ENCODE data around the gene RSPH9. TPM values are rescaled to one million over a fixed set of nuclear protein-coding genes. Genes with fewer than 3 reads are reported as not detected.

RSPH9 gene
- total RNA-seq, 1 donor from 2014 or later, result 0.20 TPM

- intact Hi-C loops (cut with DNase I), result no loop called here
- Histone ChIP-seq H3K36me3 (no peaks in the 10 kb centered on the region), H3K9me3 (no peaks in the 10 kb centered on the region), H3K4me1 (peaks cover 63% of the 10 kb centered on the region), H3K4me3 (no peak overlapping the region), H3K27me3 (no peaks in the 10 kb centered on the region), H3K27ac (peak overlapping the region; percentile 75)
- DNase-seq (no peak), ATAC-seq (no peak)
- TF ChIP-seq CTCF (IDR thresholded peaks at IDR 0.05), result no peak
Observed at GRCh38 chr6:43703512-43704429, 58.9 kb downstream of the RSPH9 start.

GRCh38 chr6:43705996-43706395, 61.2 kb downstream of the RSPH9 start:
- intact Hi-C loops (cut with DNase I), result no loop called here
- ATAC-seq (peak; percentile 2), DNase-seq (no peak)
- Histone ChIP-seq H3K27ac (peak overlapping the region; percentile 12), H3K36me3 (no peaks in the 10 kb centered on the region), H3K9me3 (no peaks in the 10 kb centered on the region), H3K4me1 (peaks cover 59% of the 10 kb centered on the region), H3K27me3 (no peaks in the 10 kb centered on the region), H3K4me3 (no peak overlapping the region)
- TF ChIP-seq CTCF (IDR thresholded peaks at IDR 0.05), result no peak

GRCh38 chr6:43706788-43707187, 62.0 kb downstream of the RSPH9 start:
- Histone ChIP-seq H3K4me1 (peaks cover 55% of the 10 kb centered on the region), H3K27ac (peak overlapping the region; percentile 12)
- intact Hi-C loops (cut with DNase I), result no loop called here

GRCh38 chr6:43707269-43707668, 62.4 kb downstream of the RSPH9 start:
- intact Hi-C loops (cut with DNase I), result no loop called here

More at GRCh38 chr6:43706788-43707187, 62.0 kb downstream of the RSPH9 start:
- H3K9me3 ChIP-seq, result no peaks in the 10 kb centered on the region
- ATAC-seq (no peak), DNase-seq (no peak)
- no peaks in the 10 kb centered on the region for H3K36me3 ChIP-seq
- no peak for TF ChIP-seq CTCF (IDR thresholded peaks at IDR 0.05)
- no peak overlapping the region for H3K4me3 ChIP-seq
- H3K27me3 ChIP-seq, result no peaks in the 10 kb centered on the region

GRCh38 chr6:43707767-43708166, 62.9 kb downstream of the RSPH9 start:
- ATAC-seq, result no peak

More at GRCh38 chr6:43707269-43707668, 62.4 kb downstream of the RSPH9 start:
- no peak for TF ChIP-seq CTCF (IDR thresholded peaks at IDR 0.05)
- no peak for DNase-seq
- H3K4me3 ChIP-seq, result no peak overlapping the region
- no peaks in the 10 kb centered on the region for H3K9me3 ChIP-seq
- H3K36me3 ChIP-seq, result no peaks in the 10 kb centered on the region
- no peak for ATAC-seq
- H3K27ac ChIP-seq, result no peak overlapping the region
- no peaks in the 10 kb centered on the region for H3K27me3 ChIP-seq
- H3K4me1 ChIP-seq, result peaks cover 50% of the 10 kb centered on the region

More at GRCh38 chr6:43707767-43708166, 62.9 kb downstream of the RSPH9 start:
- TF ChIP-seq CTCF (IDR thresholded peaks at IDR 0.05), result no peak
- Histone ChIP-seq H3K4me1 (peaks cover 46% of the 10 kb centered on the region), H3K27ac (no peak overlapping the region), H3K4me3 (no peak overlapping the region), H3K9me3 (no peaks in the 10 kb centered on the region), H3K36me3 (no peaks in the 10 kb centered on the region), H3K27me3 (no peaks in the 10 kb centered on the region)
- DNase-seq, result no peak
- intact Hi-C loops (cut with DNase I), result no loop called here

Data from upper lobe of right lung (tissue), 1 donor.